B cell (primary cell): ENCODE data around the gene CAMK1D. TPM values are rescaled to one million over a fixed set of nuclear protein-coding genes. Genes with fewer than 3 reads are reported as not detected.

Experiments used
- ATAC-seq: fragments of 200-7000 bp; cut with Tn5 transposase; one replicate; pipeline ENCODE4 v1.10.0; 2021; ENCODE audit warnings: low read depth, mild to moderate bottlenecking, moderate number of reproducible peaks, moderate library complexity
- CTCF ChIA-PET: fragments of 350-600 bp; sonication (Branson Sonifier 250); formaldehyde crosslinking; loops from one replicate; lab custom pipeline; 2021; ENCODE audit warnings: antibody characterized with exemption, inconsistent platforms; lab: Charles Lee
- POLR2A ChIA-PET: fragments of 350-600 bp; sonication (Branson Sonifier 250); formaldehyde crosslinking; loops from one replicate; lab custom pipeline; 2021; ENCODE audit warnings: antibody characterized with exemption; lab: Charles Lee
- DNase-seq: peaks from one replicate; pipeline ENCODE4 v3.0.0; 2013
- H2AFZ ChIP-seq: 2 replicates; pipeline ENCODE4 v1.6.1; 2012; ENCODE audit warnings: mild to moderate bottlenecking, low read depth, low read length; ENCODE audit not compliant: insufficient read depth, poor library complexity, severe bottlenecking
- H3K27ac ChIP-seq, 2 donors: 1 replicate in 1 of 2; 2 replicates in 1 of 2; pipeline ENCODE4 v1.5.1; 2012 to 2013; ENCODE audit warnings: low read length in 2 of 2, mild to moderate bottlenecking in 2 of 2, moderate library complexity in 1 of 2
- H3K27me3 ChIP-seq, 4 experiments: fragments of 200-600 bp in 1 of 4; sonication (generic) in 1 of 4; replicated peaks in 1 of 4; 1 replicate in 2 of 4; 2 replicates in 2 of 4; pipeline versions ENCODE4 v1.6.1 to v1.7.0; 2013 to 2016; ENCODE audit warnings: low read length in 3 of 4, mild to moderate bottlenecking in 2 of 4, mixed read lengths in 1 of 4, moderate library complexity in 1 of 4; ENCODE audit not compliant: insufficient read depth in 4 of 4, control insufficient read depth in 3 of 4; ENCODE audit errors: control extremely low read depth in 1 of 4
- H3K36me3 ChIP-seq, 2 experiments: replicated peaks in 1 of 2; 1 replicate in 1 of 2; 2 replicates in 1 of 2; pipeline versions ENCODE4 v1.6.1 to v1.7.1; 2013; ENCODE audit warnings: low read length in 1 of 2; ENCODE audit not compliant: insufficient read depth in 2 of 2, control insufficient read depth in 1 of 2; ENCODE audit errors: control extremely low read depth in 1 of 2, extremely low read depth in 1 of 2
- H3K4me1 ChIP-seq, 2 donors: fragments of 200-600 bp in 1 of 2; sonication (generic) in 1 of 2; 1 replicate in 1 of 2; 2 replicates in 1 of 2; pipeline versions ENCODE4 v1.5.1 to v1.6.1; 2013 to 2017; ENCODE audit warnings: low read length in 2 of 2; ENCODE audit not compliant: control insufficient read depth in 2 of 2, insufficient read depth in 2 of 2
- H3K4me2 ChIP-seq: replicated peaks from 2 replicates; pipeline ENCODE3; 2012; ENCODE audit warnings: mild to moderate bottlenecking, low read depth, low read length; ENCODE audit not compliant: poor library complexity, severe bottlenecking
- H3K4me3 ChIP-seq, 5 experiments: fragments of 200-600 bp in 1 of 5; sonication (generic) in 1 of 5; 1 replicate in 3 of 5; 2 replicates in 2 of 5; pipeline versions ENCODE4 v1.5.1 to v1.7.0; 2011 to 2016; ENCODE audit warnings: low read length in 4 of 5, mild to moderate bottlenecking in 4 of 5, low read depth in 2 of 5, control low read depth in 1 of 5, moderate library complexity in 1 of 5; ENCODE audit not compliant: insufficient read depth in 1 of 5; ENCODE audit errors: control extremely low read depth in 1 of 5, extremely low read depth in 1 of 5
- H3K79me2 ChIP-seq: fragments of 200-600 bp; sonication (generic); one replicate; pipeline ENCODE4 v1.6.0; 2016; ENCODE audit warnings: low read length; ENCODE audit not compliant: control insufficient read depth, insufficient read depth
- H3K9ac ChIP-seq: fragments of 200-600 bp; sonication (generic); 2 replicates; pipeline ENCODE4 v1.6.1; 2017; ENCODE audit warnings: mild to moderate bottlenecking, low read length, moderate library complexity
- H3K9me3 ChIP-seq, 3 donors: one replicate each; pipeline versions ENCODE4 v1.6.1 to v1.7.1; 2013; ENCODE audit warnings: low read length in 2 of 3; ENCODE audit not compliant: control insufficient read depth in 2 of 3, insufficient read depth in 1 of 3; ENCODE audit errors: control extremely low read depth in 1 of 3
- H4K20me1 ChIP-seq: 2 replicates; pipeline ENCODE4 v1.6.0; 2012; ENCODE audit warnings: mild to moderate bottlenecking, low read length; ENCODE audit not compliant: insufficient read depth, control insufficient read depth, poor library complexity, severe bottlenecking
- H3K27ac Mint-ChIP-seq: one replicate; pipeline ENCODE4 v1.8.0; 2021; ENCODE audit warnings: mixed read lengths
- H3K27me3 Mint-ChIP-seq: one replicate; pipeline ENCODE4 v1.8.0; 2021; ENCODE audit warnings: mixed read lengths
- H3K4me1 Mint-ChIP-seq: one replicate; pipeline ENCODE4 v1.8.0; 2021; ENCODE audit warnings: mixed read lengths
- H3K4me3 Mint-ChIP-seq: one replicate; pipeline ENCODE4 v1.8.0; 2021; ENCODE audit warnings: mixed read lengths
- H3K9me3 Mint-ChIP-seq: one replicate; pipeline ENCODE4 v1.8.0; 2022; ENCODE audit warnings: mixed read lengths; ENCODE audit not compliant: insufficient read depth
- CTCF ChIP-seq: fragments of 200-600 bp; IDR thresholded peaks from one replicate; pipeline ENCODE4 v1.8.0; 2022; ENCODE audit warnings: antibody characterized with exemption, mild to moderate bottlenecking
- EZH2 ChIP-seq: IDR thresholded peaks from 2 replicates; pipeline ENCODE4 v1.6.1; 2012; ENCODE audit warnings: borderline replicate concordance, low read depth, mild to moderate bottlenecking, moderate library complexity, low read length; ENCODE audit not compliant: insufficient read depth, poor library complexity, severe bottlenecking
- WGBS: methylation state at CpG from one replicate; pipeline ENCODE4 v1.1.5; 2013; ENCODE audit warnings: missing lambda C conversion rate; ENCODE audit not compliant: insufficient coverage; 5-methylcytosine and 5-hydroxymethylcytosine counted together
- intact Hi-C: fragments of 100-400 bp; cut with micrococcal nuclease; formaldehyde crosslinking; loops from one replicate; pipeline ENCODE4 v1.10.0; 2022
- polyA plus RNA-seq: library from polyadenylated mRNA; depleted of rRNA; stranded (reverse); fragments of >200 nt; gene quantifications from 2 replicates; pipeline ENCODE4 v1.2.3, GENCODE V29; 2012
- total RNA-seq, 2 donors: library from RNA; stranded (reverse); fragments of 120-200 nt in 1 of 2; gene quantifications; 1 replicate in 1 of 2; 2 replicates in 1 of 2; pipeline versions ENCODE4 v1.2.3 to v1.2.4, GENCODE V29; 2013 to 2022

Gene CAMK1D
- total and polyA plus RNA-seq, 2 donors (not counting 1 experiment from before 2014, with no cell fraction given): 34.1 to 69.7 TPM

- no peaks in the 10 kb centered on the region for H3K79me2 ChIP-seq
- POLR2A ChIA-PET: no interaction called here
- intact Hi-C loops: no loop called here
- Mint-ChIP-seq H3K4me1 (no peaks in the 10 kb centered on the region), H3K27ac (no peak overlapping the region), H3K27me3 (no peaks in the 10 kb centered on the region), H3K9me3 (no peaks in the 10 kb centered on the region), H3K4me3 (no peak overlapping the region)
- no peak for ATAC-seq
- peaks cover 0 to 16% of the 10 kb centered on the region in 2 experiments for H3K36me3 ChIP-seq
- no peaks in the 10 kb centered on the region for H3K9me3 ChIP-seq
- 96% methylated on average over 15 of the region's 19 CpGs for WGBS
- no peaks in the 10 kb centered on the region for H3K4me1 ChIP-seq
- TF ChIP-seq CTCF: no peak
- TF ChIP-seq EZH2: no peak
- CTCF ChIA-PET: interaction anchor here (1.1 kb wide), 1 partner anchor 68 kb away, joined by 3 read pairs; no protein-coding TSS in a partner anchor
- no peaks in the 10 kb centered on the region for H3K27me3 ChIP-seq
- no peak overlapping the region for H3K9ac ChIP-seq
- no peak for DNase-seq
- H3K4me3 ChIP-seq: no peak overlapping the region
- H3K27ac ChIP-seq: no peak overlapping the region
- no peak overlapping the region for H3K4me2 ChIP-seq
- no peaks in the 10 kb centered on the region for H4K20me1 ChIP-seq
- no peak overlapping the region for H2AFZ ChIP-seq
These were observed 484.8 kb downstream of the CAMK1D start for GRCh38 chr10:12834116-12834665.

- H3K27me3 ChIP-seq: no peaks in the 10 kb centered on the region
These were observed 485.4 kb downstream of the CAMK1D start for GRCh38 chr10:12834721-12835120.

More at GRCh38 chr10:12834721-12835120, 485.4 kb downstream of the CAMK1D start:
- H3K27me3 Mint-ChIP-seq: no peaks in the 10 kb centered on the region
- DNase-seq: no peak
- Histone ChIP-seq H3K4me1 (no peaks in the 10 kb centered on the region), H4K20me1 (no peaks in the 10 kb centered on the region), H3K79me2 (no peaks in the 10 kb centered on the region), H3K27ac (no peak overlapping the region), H3K4me3 (no peak overlapping the region), H3K36me3 (peaks cover 0 to 13% of the 10 kb centered on the region in 2 experiments), H2AFZ (no peak overlapping the region), H3K9me3 (no peaks in the 10 kb centered on the region), H3K4me2 (no peak overlapping the region), H3K9ac (no peak overlapping the region)
- intact Hi-C loops: no loop called here
- no peak overlapping the region for H3K4me3 Mint-ChIP-seq
- H3K27ac Mint-ChIP-seq: no peak overlapping the region
- CTCF ChIA-PET: interaction anchor here (0.6 to 1.1 kb wide), 2 partner anchors 53 to 67 kb away, joined by 3 to 4 read pairs; no protein-coding TSS in a partner anchor
- WGBS: 86% methylated on average over 10 of the region's 10 CpGs
- TF ChIP-seq EZH2 (no peak), CTCF (no peak)
- POLR2A ChIA-PET: no interaction called here
- no peak for ATAC-seq
- no peaks in the 10 kb centered on the region for H3K4me1 Mint-ChIP-seq
- H3K9me3 Mint-ChIP-seq: no peaks in the 10 kb centered on the region
